ENCODE data around the gene C2CD4A. TPM values are rescaled to one million over a fixed set of nuclear protein-coding genes. Genes with fewer than 3 reads are reported as not detected.

C2CD4A gene
- total and polyA plus RNA-seq, 2 of the 4 experiments (the other 2 are of a cell fraction) = not detected

DNA sequence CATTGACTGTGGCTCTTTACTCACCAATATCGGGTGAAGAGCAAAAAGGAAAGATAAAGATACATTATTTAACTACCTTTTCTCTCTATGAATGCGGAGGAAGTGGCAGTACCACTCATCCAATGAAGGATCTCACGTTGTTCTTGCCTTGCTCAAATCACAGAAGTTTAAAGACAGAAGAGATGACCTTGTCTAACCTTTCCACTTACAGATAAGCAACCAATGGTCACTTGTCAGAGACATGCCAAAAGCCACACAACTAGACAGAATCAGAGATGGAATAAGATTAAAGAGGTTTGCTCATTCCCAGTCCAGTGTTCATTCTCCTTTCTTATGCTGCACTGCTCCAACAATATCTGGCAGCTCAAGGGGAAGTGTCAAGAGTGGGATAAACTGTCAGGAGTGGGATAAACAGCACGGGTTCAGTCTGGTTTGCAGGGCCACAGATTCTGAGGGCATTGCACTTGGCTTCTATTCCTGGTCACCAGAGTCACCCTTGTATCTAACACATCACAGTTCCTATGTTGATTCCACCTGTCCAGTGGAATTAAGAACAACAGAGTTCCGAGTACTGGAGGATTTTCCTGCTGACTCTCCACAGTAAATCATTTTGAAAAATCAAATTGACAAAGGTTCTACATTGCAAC is 13.2 kb upstream of the C2CD4A start:
- no peak overlapping the region for H3K9ac ChIP-seq (ENCODE audit: low read depth, low read length)
- ATAC-seq (ENCODE audit: low read depth) (no peak), DNase-seq (no peak)
- WGBS, 2 experiments (ENCODE audit: extremely low coverage in 2 of 2, insufficient read length in 1 of 2) = no CpG with 5 or more reads among the region's 5 CpGs
- H2BK5ac ChIP-seq (ENCODE audit: low read depth, low read length, poor library complexity, severe bottlenecking) = no peak overlapping the region
- H2BK120ac ChIP-seq (ENCODE audit: low read depth, low read length) = no peak overlapping the region
- peaks cover 17% of the 10 kb centered on the region; the same call in 1 of the 2 replicates for H4K20me1 ChIP-seq (ENCODE audit: insufficient read depth, low read length)
- H3K9me3 ChIP-seq (ENCODE audit: control insufficient read depth, insufficient read depth, low read length) = no peaks in the 10 kb centered on the region
- no peak overlapping the region for H2BK15ac ChIP-seq (ENCODE audit: low read depth, low read length)
- ChIA-PET POLR2A (ENCODE audit: unreplicated experiment) (no interaction called here), CTCF (no interaction called here)
- intact Hi-C loops (cut with micrococcal nuclease) = no loop called here
- no peak overlapping the region for H3K14ac ChIP-seq (replicated peaks; ENCODE audit: low read depth, low read length)
- no peak overlapping the region for H3K56ac ChIP-seq (ENCODE audit: extremely low read depth, insufficient read depth, low read length)
- no peak overlapping the region for H4K5ac ChIP-seq (ENCODE audit: low read depth, low read length)
- H3K79me1 ChIP-seq (ENCODE audit: low read depth in 1 of 2, low read length in 2 of 2) = peaks cover 22 to 34% of the 10 kb centered on the region in 2 experiments; a peak in 3 of 4 replicates
- no peak overlapping the region for H3K18ac ChIP-seq (ENCODE audit: low read depth, low read length)
- H3K4me3 ChIP-seq (ENCODE audit: insufficient read depth, low read depth, low read length) = no peak overlapping the region
- no peaks in the 10 kb centered on the region for H3K4me1 ChIP-seq (ENCODE audit: control insufficient read depth, insufficient read depth, low read length)
- H2AK5ac ChIP-seq (ENCODE audit: low read depth, low read length) = no peak overlapping the region
- no peaks in the 10 kb centered on the region for H3K27me3 ChIP-seq (ENCODE audit: control insufficient read depth, insufficient read depth, low read length)
- no peak overlapping the region for H2BK20ac ChIP-seq (ENCODE audit: low read depth, low read length)
- no peak overlapping the region for H2AFZ ChIP-seq (replicated peaks; ENCODE audit: low read length, poor library complexity)
- H3K27ac ChIP-seq (ENCODE audit: insufficient read depth, low read length) = no peak overlapping the region
- no peak overlapping the region for H2AK9ac ChIP-seq (replicated peaks; ENCODE audit: low read depth, low read length, poor library complexity)
- no peak overlapping the region for H3K4me2 ChIP-seq (ENCODE audit: low read depth, low read length)
- in situ Hi-C loops (cut with MboI; ENCODE audit: low sequenced_read_pairs) = no loop called here
- BruUV-seq (replicated peaks) = no TSS peak
- H4K8ac ChIP-seq (ENCODE audit: low read depth in 2 of 2, low read length in 2 of 2) = no peak overlapping the region
- no peak for TF ChIP-seq MXI1 (IDR thresholded peaks at IDR 0.05; ENCODE audit: borderline replicate concordance, low read depth, low read length)
- no peak overlapping the region for H4K91ac ChIP-seq (ENCODE audit: insufficient read depth, low read depth, low read length)
- H3K36me3 ChIP-seq (ENCODE audit: control insufficient read depth, insufficient read depth, low read length) = no peaks in the 10 kb centered on the region
- no peak overlapping the region for H3K23ac ChIP-seq (ENCODE audit: low read depth, low read length)
- H3K4ac ChIP-seq (ENCODE audit: low read depth, low read length) = no peak overlapping the region
- dilution Hi-C loops (cut with HindIII; ENCODE audit: low sequenced_read_pairs, unreplicated experiment) = no loop called here
- H3K9me1 ChIP-seq (ENCODE audit: insufficient read depth, low read length) = peaks cover 2% of the 10 kb centered on the region; the same call in 1 of the 2 replicates

Data from IMR-90 (cell line).